GM10847 (cell line): Measurements from ENCODE around the gene GFM1.

ENCODE experiments used
- POLR2A ChIP-seq: IDR thresholded peaks from 2 replicates; pipeline ENCODE4 v1.6.1; 2011; ENCODE audit not compliant: insufficient read length; ENCODE audit errors: extremely low read depth

GFM1 gene

GRCh38 chr3:158735296-158736033 lies 91.1 kb downstream of the GFM1 start:
- no peak for TF ChIP-seq POLR2A

GRCh38 chr3:158737410-158737809 lies 93.1 kb downstream of the GFM1 start:
- no peak for TF ChIP-seq POLR2A

- TF ChIP-seq POLR2A = no peak
Measured at GRCh38 chr3:158737976-158738615, 93.8 kb downstream of the GFM1 start.

- TF ChIP-seq POLR2A = no peak
Measured at GRCh38 chr3:158738653-158739052, 94.3 kb downstream of the GFM1 start.

- no peak for TF ChIP-seq POLR2A
Measured at GRCh38 chr3:158739078-158739477, 94.8 kb downstream of the GFM1 start.

GRCh38 chr3:158739661-158740060 lies 95.3 kb downstream of the GFM1 start:
- TF ChIP-seq POLR2A = no peak
